ENCODE data around the gene MERTK.

- TF ChIP-seq GATA3 (IDR thresholded peaks at IDR 0.05; ENCODE audit: low read depth, low read length): no peak
- no peak for TF ChIP-seq GATA2 (IDR thresholded peaks at IDR 0.05; ENCODE audit: low read depth, low read length)
Measured at GRCh38 chr2:112047537-112048235, 149.3 kb downstream of the MERTK start.

Data from SH-SY5Y (cell line).